Measurements from ENCODE around the gene TMEM30A.

TMEM30A gene

GRCh38 chr6:75291744-75292143 is 7.2 kb upstream of the TMEM30A start:
- no peak for DNase-seq (ENCODE audit: low read depth in 2 of 2)

- DNase-seq (ENCODE audit: low read depth in 2 of 2), result no peak
These were observed 6.7 kb upstream of the TMEM30A start for GRCh38 chr6:75291331-75291730.

GRCh38 chr6:75290136-75290945 is 5.7 kb upstream of the TMEM30A start:
- DNase-seq (ENCODE audit: low read depth in 2 of 2), result no peak

- DNase-seq (ENCODE audit: low read depth in 2 of 2), result no peak
These were observed 3.4 kb upstream of the TMEM30A start for GRCh38 chr6:75288023-75288422.

- DNase-seq (ENCODE audit: low read depth in 2 of 2), result no peak
These were observed 2.8 kb upstream of the TMEM30A start for GRCh38 chr6:75287424-75287823.

- DNase-seq (ENCODE audit: low read depth in 2 of 2), result no peak
These were observed 2.4 kb upstream of the TMEM30A start for GRCh38 chr6:75286955-75287354.

GRCh38 chr6:75285283-75285639 is 669 bp upstream of the TMEM30A start:
- DNase-seq (ENCODE audit: low read depth in 2 of 2), result no peak

GRCh38 chr6:75283907-75284631 is 523 bp downstream of the TMEM30A start:
- DNase-seq (ENCODE audit: low read depth in 2 of 2), result no peak

GRCh38 chr6:75282706-75283105 is 1.9 kb downstream of the TMEM30A start:
- DNase-seq (ENCODE audit: low read depth in 2 of 2), result no peak

- DNase-seq (ENCODE audit: low read depth in 2 of 2), result no peak
These were observed 2.9 kb downstream of the TMEM30A start for GRCh38 chr6:75281653-75282052.

GRCh38 chr6:75280131-75280855 is 4.3 kb downstream of the TMEM30A start:
- no peak for DNase-seq (ENCODE audit: low read depth in 2 of 2)

GRCh38 chr6:75279418-75279817 is 5.2 kb downstream of the TMEM30A start:
- DNase-seq (ENCODE audit: low read depth in 2 of 2), result no peak

- DNase-seq (ENCODE audit: low read depth in 2 of 2), result no peak
These were observed 6.0 kb downstream of the TMEM30A start for GRCh38 chr6:75278474-75279077.

- DNase-seq (ENCODE audit: low read depth in 2 of 2), result no peak
These were observed 9.5 kb downstream of the TMEM30A start for GRCh38 chr6:75275067-75275466.

- no peak for DNase-seq (ENCODE audit: low read depth in 2 of 2)
These were observed 11.6 kb downstream of the TMEM30A start for GRCh38 chr6:75273009-75273408.

GRCh38 chr6:75272145-75272840 is 12.3 kb downstream of the TMEM30A start:
- no peak for DNase-seq (ENCODE audit: low read depth in 2 of 2)

- DNase-seq (ENCODE audit: low read depth in 2 of 2), result no peak
These were observed 15.6 kb downstream of the TMEM30A start for GRCh38 chr6:75268988-75269354.

- no peak for DNase-seq (ENCODE audit: low read depth in 2 of 2)
These were observed 16.2 kb downstream of the TMEM30A start for GRCh38 chr6:75268121-75268987.

GRCh38 chr6:75267461-75267860 is 17.1 kb downstream of the TMEM30A start:
- DNase-seq (ENCODE audit: low read depth in 2 of 2), result no peak

GRCh38 chr6:75266716-75267291 is 17.8 kb downstream of the TMEM30A start:
- DNase-seq (ENCODE audit: low read depth in 2 of 2), result no peak

All from stimulated activated CD8-positive, alpha-beta memory T cell treated with anti-CD3 and anti-CD28 coated beads, Interleukin-7, amount 100 ng/mL, for 1 hour (primary cell).